ENCODE results near the gene SYCP3.

GRCh38 chr12:101685092-101685491, 54.2 kb downstream of the SYCP3 start:
- TF ChIP-seq POLR2A (IDR thresholded peaks at IDR 0.05) (no peak), EP300 (IDR thresholded peaks at IDR 0.05) (no peak)
- TF ChIP-seq, protein P1, sequence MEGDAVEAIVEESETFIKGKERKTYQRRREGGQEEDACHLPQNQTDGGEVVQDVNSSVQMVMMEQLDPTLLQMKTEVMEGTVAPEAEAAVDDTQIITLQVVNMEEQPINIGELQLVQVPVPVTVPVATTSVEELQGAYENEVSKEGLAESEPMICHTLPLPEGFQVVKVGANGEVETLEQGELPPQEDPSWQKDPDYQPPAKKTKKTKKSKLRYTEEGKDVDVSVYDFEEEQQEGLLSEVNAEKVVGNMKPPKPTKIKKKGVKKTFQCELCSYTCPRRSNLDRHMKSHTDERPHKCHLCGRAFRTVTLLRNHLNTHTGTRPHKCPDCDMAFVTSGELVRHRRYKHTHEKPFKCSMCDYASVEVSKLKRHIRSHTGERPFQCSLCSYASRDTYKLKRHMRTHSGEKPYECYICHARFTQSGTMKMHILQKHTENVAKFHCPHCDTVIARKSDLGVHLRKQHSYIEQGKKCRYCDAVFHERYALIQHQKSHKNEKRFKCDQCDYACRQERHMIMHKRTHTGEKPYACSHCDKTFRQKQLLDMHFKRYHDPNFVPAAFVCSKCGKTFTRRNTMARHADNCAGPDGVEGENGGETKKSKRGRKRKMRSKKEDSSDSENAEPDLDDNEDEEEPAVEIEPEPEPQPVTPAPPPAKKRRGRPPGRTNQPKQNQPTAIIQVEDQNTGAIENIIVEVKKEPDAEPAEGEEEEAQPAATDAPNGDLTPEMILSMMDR (IDR thresholded peaks at IDR 0.05), result no peak
